HG03280 (cell line): Measurements from ENCODE around the gene PTPN6.

Experiments used
- ATAC-seq: cut with Tn5 transposase; IDR thresholded peaks from one replicate; pipeline ENCODE4 v1.9.1; 2021; ENCODE audit warnings: mild to moderate bottlenecking, moderate library complexity; ENCODE audit not compliant: unreplicated experiment

The PTPN6 gene

DNA sequence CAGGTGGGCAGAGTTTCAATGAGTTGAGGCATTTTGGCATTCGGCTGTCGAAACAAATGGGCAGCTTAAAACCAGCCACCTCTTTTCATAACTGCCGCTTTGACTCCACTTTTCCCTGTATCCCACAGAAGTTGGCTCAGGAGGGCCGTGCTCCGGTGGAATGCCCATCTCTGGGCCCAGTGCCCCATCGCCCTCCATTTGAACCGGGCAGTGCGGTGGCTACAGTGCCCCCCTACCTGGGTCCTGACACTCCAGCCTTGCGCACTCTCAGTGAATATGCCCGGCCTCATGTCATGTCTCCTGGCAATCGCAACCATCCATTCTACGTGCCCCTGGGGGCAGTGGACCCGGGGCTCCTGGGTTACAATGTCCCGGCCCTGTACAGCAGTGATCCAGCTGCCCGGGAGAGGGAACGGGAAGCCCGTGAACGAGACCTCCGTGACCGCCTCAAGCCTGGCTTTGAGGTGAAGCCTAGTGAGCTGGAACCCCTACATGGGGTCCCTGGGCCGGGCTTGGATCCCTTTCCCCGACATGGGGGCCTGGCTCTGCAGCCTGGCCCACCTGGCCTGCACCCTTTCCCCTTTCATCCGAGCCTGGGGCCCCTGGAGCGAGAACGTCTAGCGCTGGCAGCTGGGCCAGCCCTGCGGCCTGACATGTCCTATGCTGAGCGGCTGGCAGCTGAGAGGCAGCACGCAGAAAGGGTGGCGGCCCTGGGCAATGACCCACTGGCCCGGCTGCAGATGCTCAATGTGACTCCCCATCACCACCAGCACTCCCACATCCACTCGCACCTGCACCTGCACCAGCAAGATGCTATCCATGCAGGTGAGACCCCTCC, 12.6 kb upstream of the PTPN6 start:
- ATAC-seq = no peak

DNA sequence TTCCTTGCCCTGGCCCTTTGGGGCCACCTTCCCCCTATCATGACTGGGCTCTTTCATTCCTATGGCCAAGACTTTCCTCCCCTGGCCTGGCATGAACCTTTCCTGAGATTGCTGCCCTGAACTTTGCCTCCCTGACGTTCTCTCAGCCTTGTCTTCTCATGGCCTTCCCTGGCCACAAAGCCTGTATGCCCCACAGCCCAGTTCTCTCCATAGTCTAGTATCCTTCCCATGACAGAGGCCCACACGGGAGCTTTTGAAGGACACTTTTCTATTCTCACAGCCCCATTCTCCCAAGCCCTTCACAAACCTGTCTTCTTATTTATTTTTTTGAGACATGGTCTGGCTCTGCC, 12.0 kb upstream of the PTPN6 start:
- ATAC-seq = no peak

DNA sequence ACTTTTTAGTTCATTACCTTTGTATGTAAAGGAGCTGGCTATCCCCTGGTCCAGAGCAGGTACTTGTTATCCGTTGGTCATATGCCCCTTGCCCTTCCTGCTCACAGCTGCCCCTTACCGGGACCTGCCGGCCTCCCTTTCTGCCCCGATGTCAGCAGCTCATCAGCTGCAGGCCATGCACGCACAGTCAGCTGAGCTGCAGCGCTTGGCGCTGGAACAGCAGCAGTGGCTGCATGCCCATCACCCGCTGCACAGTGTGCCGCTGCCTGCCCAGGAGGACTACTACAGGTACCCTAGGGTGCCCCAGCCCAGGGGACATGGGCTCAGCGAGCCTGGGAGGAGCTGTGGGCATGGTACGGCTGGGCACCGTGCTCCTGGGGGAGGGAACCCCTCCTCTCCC, 9.9 kb upstream of the PTPN6 start:
- ATAC-seq = no peak

DNA sequence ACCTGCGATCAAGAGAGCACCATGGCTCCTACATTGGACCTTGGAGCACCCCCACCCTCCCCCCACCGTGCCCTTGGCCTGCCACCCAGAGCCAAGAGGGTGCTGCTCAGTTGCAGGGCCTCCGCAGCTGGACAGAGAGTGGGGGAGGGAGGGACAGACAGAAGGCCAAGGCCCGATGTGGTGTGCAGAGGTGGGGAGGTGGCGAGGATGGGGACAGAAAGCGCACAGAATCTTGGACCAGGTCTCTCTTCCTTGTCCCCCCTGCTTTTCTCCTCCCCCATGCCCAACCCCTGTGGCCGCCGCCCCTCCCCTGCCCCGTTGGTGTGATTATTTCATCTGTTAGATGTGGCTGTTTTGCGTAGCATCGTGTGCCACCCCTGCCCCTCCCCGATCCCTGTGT, 9.4 kb upstream of the PTPN6 start:
- ATAC-seq = no peak

DNA sequence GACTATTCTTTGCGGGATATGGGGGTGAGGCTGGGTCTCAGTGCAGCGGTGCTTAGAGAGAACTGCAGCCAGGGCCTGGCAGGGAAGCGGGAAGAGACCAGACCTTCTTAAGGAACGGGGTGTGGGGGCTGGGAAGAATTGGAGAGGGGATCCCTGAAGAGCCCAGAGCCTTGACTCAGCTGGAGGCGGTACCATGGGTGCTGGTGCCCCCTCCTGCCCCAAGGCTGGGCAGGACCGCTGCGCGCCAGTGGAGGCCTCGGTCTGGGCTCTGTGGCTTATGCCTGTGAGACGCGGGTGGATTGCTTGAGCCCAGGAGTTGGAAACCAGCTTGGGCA, 8.9 kb upstream of the PTPN6 start:
- ATAC-seq = no peak

DNA sequence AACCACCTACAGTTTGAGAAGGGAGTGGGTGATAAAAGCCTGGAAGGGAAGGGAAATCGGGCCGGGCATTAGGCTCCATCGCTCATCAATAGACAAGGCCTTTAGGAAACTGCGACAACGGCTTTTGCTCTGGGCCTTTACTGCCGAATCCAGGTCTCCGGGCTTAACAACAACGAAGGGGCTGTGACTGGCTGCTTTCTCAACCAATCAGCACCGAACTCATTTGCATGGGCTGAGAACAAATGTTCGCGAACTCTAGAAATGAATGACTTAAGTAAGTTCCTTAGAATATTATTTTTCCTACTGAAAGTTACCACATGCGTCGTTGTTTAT, 7.8 kb upstream of the PTPN6 start:
- ATAC-seq = peak; percentile 29

DNA sequence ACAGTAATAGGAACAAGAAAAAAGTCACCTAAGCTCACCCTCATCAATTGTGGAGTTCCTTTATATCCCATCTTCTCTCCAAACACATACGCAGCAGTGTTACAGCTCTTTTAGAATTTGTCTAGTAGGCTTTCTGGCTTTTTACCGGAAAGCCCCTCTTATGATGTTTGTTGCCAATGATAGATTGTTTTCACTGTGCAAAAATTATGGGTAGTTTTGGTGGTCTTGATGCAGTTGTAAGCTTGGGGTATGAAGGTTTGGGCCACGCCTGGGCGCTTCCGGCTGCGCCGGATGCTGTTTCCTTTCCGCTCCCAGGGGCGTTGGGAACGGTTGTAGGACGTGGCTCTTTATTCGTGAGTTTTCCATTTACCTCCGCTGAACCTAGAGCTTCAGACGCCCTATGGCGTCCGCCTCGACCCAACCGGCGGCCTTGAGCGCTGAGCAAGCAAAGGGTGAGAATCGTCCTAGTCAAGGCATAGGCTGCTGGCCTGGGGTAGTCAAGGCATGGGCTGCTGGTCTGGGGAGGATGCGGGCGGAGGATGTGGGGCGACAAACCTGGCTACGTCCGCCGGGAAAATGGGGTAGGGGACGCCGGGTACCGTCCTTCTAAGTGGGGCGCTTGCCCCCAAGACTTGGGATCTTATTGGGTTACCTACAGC, 7.3 kb upstream of the PTPN6 start, which contains the start of the genes C12orf57 and RNU7-1:
TSS of gene C12orf57 (plus strand) at position 301 of the 659 bp plus-strand sequence. CDS start at position 401, 100 bp downstream.
TSS of gene RNU7-1 (plus strand) at position 95 of the 659 bp plus-strand sequence.
- peak; percentile 44 for ATAC-seq

DNA sequence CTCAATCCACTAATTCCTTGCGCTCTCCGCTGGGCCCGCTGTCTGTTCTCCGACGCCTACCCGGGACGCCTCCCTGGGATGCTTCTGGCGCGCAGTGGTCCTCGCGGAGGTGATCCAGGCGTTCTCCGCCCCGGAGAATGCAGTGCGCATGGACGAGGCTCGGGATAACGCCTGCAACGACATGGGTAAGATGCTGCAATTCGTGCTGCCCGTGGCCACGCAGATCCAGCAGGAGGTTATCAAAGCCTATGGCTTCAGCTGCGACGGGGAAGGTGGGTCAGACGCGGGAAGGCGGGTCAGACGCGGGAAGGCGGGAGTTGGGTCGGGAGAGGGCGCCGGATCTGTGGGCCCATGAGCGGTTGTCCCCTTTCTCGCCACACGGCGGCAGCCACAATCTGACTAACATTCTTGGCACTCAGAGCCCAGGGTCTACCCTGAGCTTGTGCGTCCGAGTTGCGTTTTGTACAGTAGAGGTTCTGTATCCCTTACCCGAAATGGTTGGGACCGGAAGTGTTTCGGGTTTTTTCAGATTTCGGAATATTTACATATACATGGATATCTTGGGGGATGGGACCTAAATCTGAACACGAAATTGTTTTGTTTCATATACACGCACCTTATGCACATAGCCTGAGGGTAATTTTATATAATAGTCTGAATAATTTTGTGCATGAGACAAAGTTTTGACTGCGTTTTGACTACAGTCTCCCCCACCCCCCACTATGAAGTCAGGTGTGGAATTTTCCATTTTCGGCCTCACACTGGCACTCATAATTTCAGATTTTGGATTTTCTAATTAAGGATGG, 6.6 kb upstream of the PTPN6 start:
- peak; percentile 42 for ATAC-seq

DNA sequence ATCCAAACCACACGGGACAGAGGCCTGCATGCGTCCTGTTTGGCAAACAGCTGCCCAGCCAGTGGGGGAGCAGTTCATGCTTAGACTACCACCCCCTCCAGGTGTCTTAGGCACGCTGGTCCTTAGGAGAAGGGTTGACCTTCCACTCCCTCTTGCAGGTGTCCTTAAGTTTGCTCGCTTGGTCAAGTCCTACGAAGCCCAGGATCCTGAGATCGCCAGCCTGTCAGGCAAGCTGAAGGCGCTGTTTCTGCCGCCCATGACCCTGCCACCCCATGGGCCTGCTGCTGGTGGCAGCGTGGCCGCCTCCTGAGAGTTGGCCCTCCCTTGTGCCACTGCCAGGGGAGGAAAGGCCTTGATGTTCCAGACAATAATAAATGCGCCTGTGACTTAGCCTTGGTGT, 5.5 kb upstream of the PTPN6 start:
- ATAC-seq = no peak

DNA sequence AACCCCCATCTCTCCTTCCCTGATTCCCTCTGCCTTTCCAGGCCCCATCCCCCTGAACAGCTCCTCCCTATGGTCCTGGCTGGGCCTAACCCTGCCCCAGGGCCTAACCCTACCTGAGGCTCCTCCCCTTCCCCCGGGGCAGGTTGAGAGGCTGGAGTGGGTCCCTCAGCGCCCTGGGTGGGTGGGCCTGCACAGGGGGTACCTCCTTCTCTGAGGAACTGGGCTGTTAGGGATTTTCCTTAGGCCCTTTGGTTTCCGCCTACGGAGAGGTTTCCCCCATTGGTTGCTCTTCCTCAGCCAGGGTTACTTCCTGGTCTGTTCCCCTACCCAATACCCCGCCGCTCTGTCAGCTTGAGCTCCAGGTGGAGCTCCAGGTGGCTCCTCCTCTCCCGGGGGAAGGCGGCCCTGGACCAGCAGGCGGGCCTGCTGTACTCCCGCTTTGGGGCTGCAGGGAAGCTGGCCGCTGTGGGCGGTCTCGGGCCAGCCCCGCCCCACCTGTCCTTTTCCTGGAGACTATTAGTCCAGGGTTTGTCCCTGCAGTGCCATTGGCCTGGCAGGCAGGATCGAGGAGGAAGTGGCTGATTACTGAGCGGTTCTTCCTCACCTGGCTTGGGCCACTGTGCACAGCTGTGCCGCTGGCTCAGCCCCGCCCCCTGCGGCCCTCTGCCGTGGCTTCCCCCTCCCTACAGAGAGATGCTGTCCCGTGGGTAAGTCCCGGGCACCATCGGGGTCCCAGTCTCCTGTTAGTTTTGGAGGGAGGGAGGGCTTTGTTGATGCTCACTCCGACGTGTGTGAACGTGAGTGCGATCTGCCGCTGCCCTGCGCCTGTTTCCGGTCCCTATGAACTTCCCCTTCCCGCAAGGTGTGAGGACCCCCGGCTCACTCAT, 4.9 kb upstream of the PTPN6 start:
- ATAC-seq = peak; percentile 13

DNA sequence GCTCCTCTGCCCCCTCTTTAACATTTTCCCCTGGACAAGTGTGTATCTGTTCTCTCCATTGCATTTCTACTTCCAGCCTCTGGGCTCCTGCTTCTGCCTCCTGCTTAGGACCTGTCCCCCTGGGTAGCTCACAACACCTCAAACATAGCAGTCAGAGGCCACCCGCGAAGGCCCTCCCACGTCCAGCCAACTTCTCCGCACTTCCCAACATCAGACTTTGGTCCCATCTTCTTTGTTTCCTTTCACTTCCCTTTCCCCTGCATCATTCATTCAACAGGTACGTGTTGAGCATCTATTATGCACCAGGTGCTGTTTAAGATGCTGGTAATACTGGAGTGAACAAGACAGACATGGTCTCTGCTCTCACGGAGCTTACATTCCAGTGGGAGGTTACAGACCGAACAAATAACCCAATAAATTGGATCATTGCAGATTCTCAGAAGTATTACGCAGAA, 4.2 kb upstream of the PTPN6 start:
- ATAC-seq = no peak

DNA sequence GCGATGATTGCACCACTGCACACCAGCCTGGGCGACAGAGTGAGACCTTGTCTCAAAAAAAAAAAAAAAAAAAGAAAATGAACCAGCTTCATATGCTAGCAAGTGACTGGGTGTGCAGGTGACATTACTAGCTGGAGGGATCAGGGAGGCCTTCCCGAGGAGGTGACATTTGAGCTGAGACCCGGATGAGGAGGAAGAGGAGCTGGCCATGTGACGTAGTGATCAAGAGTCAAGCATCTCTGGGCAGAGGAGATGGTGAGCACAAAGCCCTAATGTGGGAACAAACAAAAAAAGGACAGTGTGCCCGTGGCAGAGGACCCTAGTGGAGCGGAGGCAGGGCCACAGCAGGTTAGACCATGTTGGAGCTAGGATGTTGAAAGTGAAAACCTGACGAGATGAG, 3.5 kb upstream of the PTPN6 start:
- no peak for ATAC-seq

DNA sequence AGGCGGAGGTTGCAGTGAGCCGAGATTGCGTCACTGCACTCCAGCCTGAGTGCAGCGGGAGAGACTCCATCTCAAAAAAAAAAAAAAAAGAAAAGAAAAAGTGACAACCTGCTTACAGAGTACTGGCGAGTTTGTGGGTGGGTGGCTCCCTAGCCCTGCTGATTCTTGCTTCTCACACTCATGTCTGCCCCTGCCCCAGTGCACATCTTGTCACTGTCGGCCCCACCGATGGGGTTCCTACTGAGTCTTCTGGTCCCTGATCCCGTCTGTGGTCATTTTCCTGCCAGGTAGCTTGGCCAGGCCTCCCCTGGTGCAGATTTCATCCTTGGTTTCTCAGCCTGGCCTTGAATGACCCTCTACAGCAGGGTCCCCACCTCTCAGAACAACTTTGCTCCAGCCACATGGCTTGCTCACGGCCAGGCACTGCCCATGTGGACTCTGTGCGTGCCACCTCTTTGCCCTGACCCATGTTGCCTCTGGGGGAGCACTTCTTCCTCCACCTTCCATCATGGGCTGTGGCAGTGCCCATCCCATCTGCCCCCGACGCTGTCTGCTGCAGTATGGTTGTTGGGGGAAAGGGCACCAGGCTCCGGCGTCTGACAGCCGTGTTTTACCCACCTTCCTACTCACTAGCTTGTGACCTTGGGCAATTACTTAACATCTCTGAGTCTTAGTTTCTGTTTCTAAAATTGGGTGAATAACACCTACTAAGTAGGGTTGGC, 2.1 kb upstream of the PTPN6 start:
- no peak for ATAC-seq

DNA sequence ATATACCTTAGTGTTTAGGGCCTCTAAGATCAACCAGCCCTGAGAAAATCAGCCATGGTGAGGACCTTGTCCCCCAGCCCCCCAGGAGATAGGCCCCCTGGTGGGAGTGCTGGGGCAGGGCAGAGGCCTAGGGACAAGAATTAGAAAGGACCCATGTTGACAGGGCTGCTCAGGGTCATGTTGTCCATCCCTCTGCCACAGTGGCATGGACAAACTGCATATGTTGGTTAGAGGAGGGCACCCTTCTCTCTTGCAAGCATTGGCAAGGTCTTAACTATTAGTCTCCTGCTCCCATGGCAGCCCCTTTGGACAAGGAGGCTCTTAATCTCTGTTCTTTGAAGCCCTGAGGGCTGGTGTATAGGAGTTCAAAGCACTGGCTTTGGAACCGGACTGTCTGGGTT, 755 bp upstream of the PTPN6 start:
- no peak for ATAC-seq

DNA sequence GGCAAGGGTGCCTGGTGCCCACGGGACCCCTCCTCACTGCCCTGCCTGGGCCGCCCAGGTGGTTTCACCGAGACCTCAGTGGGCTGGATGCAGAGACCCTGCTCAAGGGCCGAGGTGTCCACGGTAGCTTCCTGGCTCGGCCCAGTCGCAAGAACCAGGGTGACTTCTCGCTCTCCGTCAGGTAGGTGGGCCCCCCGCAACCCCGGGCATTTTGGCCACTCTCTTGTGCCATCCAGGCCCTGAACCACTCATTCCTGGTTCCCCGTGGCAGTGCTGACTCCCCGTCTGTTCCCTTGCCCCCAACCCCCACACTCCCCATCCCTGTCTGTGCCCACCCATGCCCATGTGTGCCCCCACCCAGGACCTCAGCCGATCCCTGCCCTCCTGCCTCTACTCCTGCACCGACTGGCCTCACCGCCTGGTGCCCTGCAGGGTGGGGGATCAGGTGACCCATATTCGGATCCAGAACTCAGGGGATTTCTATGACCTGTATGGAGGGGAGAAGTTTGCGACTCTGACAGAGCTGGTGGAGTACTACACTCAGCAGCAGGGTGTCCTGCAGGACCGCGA, 480 bp downstream of the PTPN6 start:
- no peak for ATAC-seq

DNA sequence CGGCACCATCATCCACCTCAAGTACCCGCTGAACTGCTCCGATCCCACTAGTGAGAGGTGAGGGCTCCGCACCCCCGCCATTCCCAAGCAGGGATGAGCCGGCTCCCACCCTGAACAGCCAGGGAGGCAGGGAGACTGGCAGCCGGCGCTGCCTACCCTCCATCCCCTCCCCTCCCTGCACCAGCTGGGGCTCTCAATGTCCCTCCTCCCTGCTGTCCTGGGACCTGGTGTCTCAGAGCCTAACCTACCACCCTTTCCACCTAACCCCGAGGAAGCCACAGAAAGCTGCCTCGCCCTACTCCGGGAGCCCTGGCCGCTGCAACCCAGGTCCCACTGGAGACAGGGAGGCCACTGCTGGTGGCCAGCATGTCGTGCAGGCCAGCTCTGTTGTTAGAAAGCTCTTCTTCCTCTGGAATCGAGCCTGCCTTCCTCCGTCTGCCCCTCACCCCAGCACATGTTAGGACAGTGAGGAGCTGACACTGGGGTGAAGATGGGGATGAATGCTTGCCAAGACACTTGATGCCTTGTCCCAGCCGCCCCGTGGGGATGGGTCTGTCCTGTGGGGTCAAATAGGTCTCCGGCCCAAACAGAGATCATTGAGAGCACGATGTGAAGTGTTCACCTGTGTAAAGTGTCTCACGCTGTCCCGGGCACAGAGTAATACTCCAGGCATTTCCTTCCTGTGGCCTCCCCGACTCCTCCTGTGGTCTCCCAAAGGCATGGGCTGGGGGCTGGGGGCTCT, 1.1 kb downstream of the PTPN6 start:
- no peak for ATAC-seq

DNA sequence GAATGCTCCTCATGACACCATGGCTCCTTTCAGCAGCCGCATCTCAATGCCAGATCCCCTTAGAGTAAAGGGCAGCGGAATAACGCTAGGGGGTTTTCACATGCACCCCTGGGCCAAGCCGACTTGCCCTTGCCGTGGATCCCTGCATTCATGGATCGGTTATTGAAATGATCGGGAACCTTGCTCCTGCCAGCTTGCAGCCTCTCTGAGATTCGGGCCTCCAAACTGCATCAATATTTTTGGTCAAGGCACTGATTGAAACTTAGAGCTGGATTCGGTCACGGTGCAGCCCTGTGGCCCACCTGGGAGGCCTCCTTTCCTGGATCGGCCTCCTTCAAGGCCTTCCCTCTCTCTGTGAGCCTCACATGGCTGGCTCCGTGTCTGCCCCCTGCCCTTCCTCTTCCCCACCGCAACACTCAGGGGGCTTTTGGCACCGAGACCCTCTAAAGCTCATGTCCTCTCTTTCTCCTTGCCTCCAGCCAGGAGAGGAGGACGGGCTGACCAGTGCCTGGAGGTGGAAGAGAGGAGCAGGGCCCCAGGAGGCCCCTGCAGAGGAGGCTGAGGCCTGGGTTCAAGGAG, 1.8 kb downstream of the PTPN6 start:
- no peak for ATAC-seq

DNA sequence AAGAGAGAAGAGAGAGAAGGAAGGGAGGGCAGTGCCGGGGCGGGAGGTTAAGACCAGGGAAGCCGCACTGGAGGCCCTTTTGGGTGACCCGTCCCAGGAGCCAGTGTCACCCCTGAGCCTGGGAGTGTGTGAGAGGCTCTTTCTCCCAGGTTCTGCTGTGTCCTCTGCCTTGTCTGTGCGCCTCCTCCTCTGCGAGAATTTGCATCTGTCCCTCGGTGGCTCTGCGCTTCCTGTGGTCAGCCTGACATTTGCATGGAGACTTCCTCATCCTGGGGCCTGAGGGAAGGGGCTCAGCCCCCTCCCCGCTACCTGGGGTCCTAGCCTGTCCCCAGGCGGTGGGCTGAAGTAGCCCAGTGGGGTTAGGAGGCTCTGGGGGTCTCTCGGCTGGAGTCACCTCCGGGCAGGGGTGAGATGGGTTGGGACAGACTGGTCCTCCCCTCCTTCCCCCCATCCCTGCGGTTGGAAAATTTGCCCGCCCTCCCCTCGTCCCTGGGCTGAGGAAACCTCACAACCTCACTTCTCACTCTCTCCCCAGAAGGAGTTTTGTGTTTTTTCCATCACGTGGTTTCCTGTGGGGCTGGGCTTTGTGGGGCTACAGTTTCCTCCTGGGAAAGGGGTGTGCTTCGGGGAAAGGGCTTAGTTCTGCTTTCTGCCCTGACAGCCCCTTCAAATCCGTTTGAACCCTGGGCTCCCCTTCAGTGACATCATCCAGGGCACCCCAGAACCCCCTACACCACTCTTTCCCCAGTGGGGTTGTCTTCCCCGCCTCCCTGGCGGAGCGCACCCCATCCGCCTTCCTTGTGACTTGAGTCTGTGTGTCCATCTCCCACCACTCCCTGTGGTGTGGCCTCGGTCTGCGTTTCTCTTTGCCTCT, 2.5 kb downstream of the PTPN6 start:
- peak; percentile 50 for ATAC-seq
